Activated CD8-positive, alpha-beta memory T cell treated with anti-CD3 and anti-CD28 coated beads, Interleukin-2, amount 50 U/mL, for 48 hours (primary cell): Measurements from ENCODE around the gene RNF5.
"Not testable (repeated sequence)": the region's sequence is repeated elsewhere in the genome, so short reads cannot be mapped to it uniquely, and the experiment has no call there.

Experiments
- DNase-seq: peaks from one replicate; pipeline ENCODE4 v3.0.0-alpha.2; 2020

Gene RNF5

GRCh38 chr6:32176476-32177182 lies 1.6 kb upstream of the RNF5 start:
- DNase-seq, result no peak

- DNase-seq, result peak; percentile 70
Measured at GRCh38 chr6:32177183-32177787, 920 bp upstream of the RNF5 start.

- DNase-seq, result no peak
Measured at GRCh38 chr6:32178547-32179440, 589 bp downstream of the RNF5 start.

GRCh38 chr6:32179766-32180405 lies 1.7 kb downstream of the RNF5 start:
- DNase-seq, result no peak

GRCh38 chr6:32181148-32181702 lies 3.0 kb downstream of the RNF5 start:
- DNase-seq, result no peak

- no peak for DNase-seq
Measured at GRCh38 chr6:32181915-32182529, 3.8 kb downstream of the RNF5 start.

- no peak for DNase-seq
Measured at GRCh38 chr6:32182555-32182981, 4.4 kb downstream of the RNF5 start.

GRCh38 chr6:32183030-32183429 lies 4.8 kb downstream of the RNF5 start:
- no peak for DNase-seq

GRCh38 chr6:32183483-32184083 lies 5.4 kb downstream of the RNF5 start:
- no peak for DNase-seq

- DNase-seq, result no peak
Measured at GRCh38 chr6:32184084-32184640, 6.0 kb downstream of the RNF5 start, which contains the start of gene AGER. Gene AGER, minus strand, starts transcription at chr6:32184253. Its CDS starts 31 bp downstream, at chr6:32184222.

- DNase-seq, result peak; percentile 68
Measured at GRCh38 chr6:32185681-32186131, 7.5 kb downstream of the RNF5 start.

- not testable (repeated sequence) for DNase-seq
Measured at GRCh38 chr6:32186151-32186840, 8.1 kb downstream of the RNF5 start.

- DNase-seq, result no peak
Measured at GRCh38 chr6:32187009-32187709, 9.0 kb downstream of the RNF5 start.

GRCh38 chr6:32187725-32188380 lies 9.6 kb downstream of the RNF5 start:
- not testable (repeated sequence) for DNase-seq

- DNase-seq, result no peak
Measured at GRCh38 chr6:32188381-32189068, 10.3 kb downstream of the RNF5 start.

GRCh38 chr6:32189069-32189741 lies 11.0 kb downstream of the RNF5 start:
- DNase-seq, result no peak

- DNase-seq, result no peak
Measured at GRCh38 chr6:32189742-32190053, 11.5 kb downstream of the RNF5 start.
